H1 (cell line): ENCODE measurements around the gene TTC28.

Experiments
- E2F6 ChIP-seq: IDR thresholded peaks from 2 replicates; pipeline ENCODE4 v1.6.1; 2012; ENCODE audit warnings: inconsistent platforms
- JUN ChIP-seq: IDR thresholded peaks from 2 replicates; pipeline ENCODE4 v1.6.1; 2011; ENCODE audit warnings: low read depth, mild to moderate bottlenecking, improper control_type of control experiment, low read length
- MAFK ChIP-seq: IDR thresholded peaks from 2 replicates; pipeline ENCODE4 v1.6.1; 2012; ENCODE audit warnings: low read depth, mild to moderate bottlenecking, improper control_type of control experiment, low read length
- POLR2A ChIP-seq, 2 experiments: IDR thresholded peaks; 1 replicate in 1 of 2; 2 replicates in 1 of 2; pipeline ENCODE4 v1.6.1; 2011; ENCODE audit warnings: low read depth in 2 of 2, low read length in 2 of 2, mild to moderate bottlenecking in 2 of 2; ENCODE audit errors: control extremely low read depth in 1 of 2
- POLR2AphosphoS5 ChIP-seq: IDR thresholded peaks from 2 replicates; pipeline ENCODE4 v1.6.1; 2011; ENCODE audit warnings: low read depth, low read length
- SUZ12 ChIP-seq: fragments of 200-600 bp; sonication (generic); IDR thresholded peaks from 2 replicates; pipeline ENCODE4 v1.6.1; 2012; ENCODE audit warnings: mild to moderate bottlenecking, inconsistent platforms, low read length, moderate library complexity, mixed read lengths
- TAF1 ChIP-seq: IDR thresholded peaks from 2 replicates; pipeline ENCODE4 v1.6.1; 2011; ENCODE audit warnings: mild to moderate bottlenecking, low read depth, low read length
- TF ChIP-seq, protein P1 (sequence below): IDR thresholded peaks from 2 replicates; pipeline ENCODE4 v1.6.1; 2012; ENCODE audit warnings: low read length, inconsistent platforms
- TF ChIP-seq, protein P2 (sequence below), 3 experiments: IDR thresholded peaks; 1 replicate in 2 of 3; 2 replicates in 1 of 3; pipeline versions ENCODE4 v1.5.1 to v1.6.1; 2011; ENCODE audit warnings: low read length in 3 of 3, mild to moderate bottlenecking in 3 of 3, inconsistent platforms in 2 of 3, low read depth in 1 of 3, moderate library complexity in 1 of 3; ENCODE audit not compliant: insufficient read depth in 1 of 3; ENCODE audit errors: control extremely low read depth in 1 of 3

DNA sequence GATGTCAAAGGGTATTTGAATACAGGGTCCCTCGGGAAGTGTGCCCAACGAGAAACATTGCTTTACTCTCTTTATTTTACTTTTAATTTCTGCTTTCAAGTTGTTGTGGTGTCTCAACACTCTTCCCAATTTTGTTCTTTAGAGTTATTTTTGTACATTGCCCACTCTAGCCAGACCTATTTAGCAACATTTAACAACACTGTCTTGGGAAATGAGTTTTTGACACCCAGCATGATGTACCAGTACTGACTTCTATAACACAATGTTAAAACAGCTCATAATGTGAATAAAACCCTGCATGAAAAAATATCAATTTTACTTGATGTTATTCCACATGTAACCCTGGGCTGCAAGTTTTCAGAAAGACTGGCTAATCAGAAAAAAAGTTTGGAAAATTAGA, 410.4 kb downstream of the TTC28 start:
- TF ChIP-seq POLR2A (IDR thresholded peaks at IDR 0.05; ENCODE audit: control extremely low read depth in 1 of 2, low read depth in 2 of 2, low read length in 2 of 2) (no peak), TAF1 (no peak), SUZ12 (no peak), POLR2AphosphoS5 (no peak), JUN (no peak), MAFK (no peak), E2F6 (no peak)
- TF ChIP-seq, protein P1, sequence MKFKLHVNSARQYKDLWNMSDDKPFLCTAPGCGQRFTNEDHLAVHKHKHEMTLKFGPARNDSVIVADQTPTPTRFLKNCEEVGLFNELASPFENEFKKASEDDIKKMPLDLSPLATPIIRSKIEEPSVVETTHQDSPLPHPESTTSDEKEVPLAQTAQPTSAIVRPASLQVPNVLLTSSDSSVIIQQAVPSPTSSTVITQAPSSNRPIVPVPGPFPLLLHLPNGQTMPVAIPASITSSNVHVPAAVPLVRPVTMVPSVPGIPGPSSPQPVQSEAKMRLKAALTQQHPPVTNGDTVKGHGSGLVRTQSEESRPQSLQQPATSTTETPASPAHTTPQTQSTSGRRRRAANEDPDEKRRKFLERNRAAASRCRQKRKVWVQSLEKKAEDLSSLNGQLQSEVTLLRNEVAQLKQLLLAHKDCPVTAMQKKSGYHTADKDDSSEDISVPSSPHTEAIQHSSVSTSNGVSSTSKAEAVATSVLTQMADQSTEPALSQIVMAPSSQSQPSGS = no peak
- TF ChIP-seq, protein P2, sequence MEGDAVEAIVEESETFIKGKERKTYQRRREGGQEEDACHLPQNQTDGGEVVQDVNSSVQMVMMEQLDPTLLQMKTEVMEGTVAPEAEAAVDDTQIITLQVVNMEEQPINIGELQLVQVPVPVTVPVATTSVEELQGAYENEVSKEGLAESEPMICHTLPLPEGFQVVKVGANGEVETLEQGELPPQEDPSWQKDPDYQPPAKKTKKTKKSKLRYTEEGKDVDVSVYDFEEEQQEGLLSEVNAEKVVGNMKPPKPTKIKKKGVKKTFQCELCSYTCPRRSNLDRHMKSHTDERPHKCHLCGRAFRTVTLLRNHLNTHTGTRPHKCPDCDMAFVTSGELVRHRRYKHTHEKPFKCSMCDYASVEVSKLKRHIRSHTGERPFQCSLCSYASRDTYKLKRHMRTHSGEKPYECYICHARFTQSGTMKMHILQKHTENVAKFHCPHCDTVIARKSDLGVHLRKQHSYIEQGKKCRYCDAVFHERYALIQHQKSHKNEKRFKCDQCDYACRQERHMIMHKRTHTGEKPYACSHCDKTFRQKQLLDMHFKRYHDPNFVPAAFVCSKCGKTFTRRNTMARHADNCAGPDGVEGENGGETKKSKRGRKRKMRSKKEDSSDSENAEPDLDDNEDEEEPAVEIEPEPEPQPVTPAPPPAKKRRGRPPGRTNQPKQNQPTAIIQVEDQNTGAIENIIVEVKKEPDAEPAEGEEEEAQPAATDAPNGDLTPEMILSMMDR (IDR thresholded peaks at IDR 0.05; ENCODE audit: control extremely low read depth in 1 of 3, insufficient read depth in 1 of 3, low read depth in 1 of 3, low read length in 3 of 3) = no peak
